ENCODE measurements around the gene ALKBH7.

ALKBH7 gene

DNA sequence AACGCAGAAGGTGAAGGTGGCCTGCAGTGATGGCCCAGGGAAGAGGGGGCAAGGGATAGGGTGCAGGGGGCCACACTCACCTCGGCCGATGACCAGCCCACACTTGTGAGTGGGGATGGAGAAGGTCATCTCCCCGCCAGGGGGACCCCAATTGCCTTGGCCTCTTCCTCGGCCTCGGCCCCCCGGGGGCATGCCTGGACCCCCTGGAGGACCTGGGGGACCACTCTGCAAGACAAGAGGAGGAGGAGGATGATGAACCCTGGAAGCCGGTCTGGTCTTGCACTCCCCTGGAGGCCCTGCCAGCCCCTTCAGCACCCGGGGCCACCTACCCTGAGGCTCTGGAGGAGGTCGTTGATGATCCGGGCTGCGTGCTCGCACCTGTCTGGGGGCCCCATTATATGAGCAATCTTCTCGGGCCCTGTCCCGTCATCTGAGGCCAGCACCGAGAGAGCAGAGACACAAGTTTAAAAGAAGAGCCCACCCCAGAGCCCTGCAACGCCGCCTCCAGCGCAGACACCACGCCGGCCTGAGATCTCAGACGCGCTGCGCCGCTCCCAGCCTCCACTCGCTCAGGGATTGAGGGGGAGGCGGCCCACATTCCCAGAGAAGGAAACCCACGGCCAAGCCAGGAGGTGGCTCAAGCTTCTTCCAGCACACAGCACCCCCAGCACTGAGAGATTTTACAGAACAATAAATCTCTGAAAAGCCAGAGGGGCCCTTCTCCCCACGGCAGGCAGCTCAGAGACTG, 44.2 kb downstream of the ALKBH7 start:
- DNase-seq (ENCODE audit: extremely low spot score), result no peak
- CTCF ChIA-PET, result no interaction called here
- POLR2A ChIA-PET, result no interaction called here
- TF ChIP-seq NFRKB (IDR thresholded peaks at IDR 0.05) (no peak), FOXM1 (IDR thresholded peaks at IDR 0.05; ENCODE audit: borderline replicate concordance) (no peak), ZNF384 (IDR thresholded peaks at IDR 0.05) (no peak), FOXA1 (IDR thresholded peaks at IDR 0.05) (no peak), L3MBTL2 (conservative IDR thresholded peaks at IDR 0.05) (no peak), SP1 (IDR thresholded peaks at IDR 0.05) (no peak), CTBP1 (IDR thresholded peaks at IDR 0.05; ENCODE audit: borderline replicate concordance) (no peak), ARNT (IDR thresholded peaks at IDR 0.05) (no peak), HDGF (IDR thresholded peaks at IDR 0.05; ENCODE audit: borderline replicate concordance) (no peak), ELF4 (IDR thresholded peaks at IDR 0.05) (no peak), FOXK2 (IDR thresholded peaks at IDR 0.05) (no peak), TARDBP (IDR thresholded peaks at IDR 0.05) (no peak)

DNA sequence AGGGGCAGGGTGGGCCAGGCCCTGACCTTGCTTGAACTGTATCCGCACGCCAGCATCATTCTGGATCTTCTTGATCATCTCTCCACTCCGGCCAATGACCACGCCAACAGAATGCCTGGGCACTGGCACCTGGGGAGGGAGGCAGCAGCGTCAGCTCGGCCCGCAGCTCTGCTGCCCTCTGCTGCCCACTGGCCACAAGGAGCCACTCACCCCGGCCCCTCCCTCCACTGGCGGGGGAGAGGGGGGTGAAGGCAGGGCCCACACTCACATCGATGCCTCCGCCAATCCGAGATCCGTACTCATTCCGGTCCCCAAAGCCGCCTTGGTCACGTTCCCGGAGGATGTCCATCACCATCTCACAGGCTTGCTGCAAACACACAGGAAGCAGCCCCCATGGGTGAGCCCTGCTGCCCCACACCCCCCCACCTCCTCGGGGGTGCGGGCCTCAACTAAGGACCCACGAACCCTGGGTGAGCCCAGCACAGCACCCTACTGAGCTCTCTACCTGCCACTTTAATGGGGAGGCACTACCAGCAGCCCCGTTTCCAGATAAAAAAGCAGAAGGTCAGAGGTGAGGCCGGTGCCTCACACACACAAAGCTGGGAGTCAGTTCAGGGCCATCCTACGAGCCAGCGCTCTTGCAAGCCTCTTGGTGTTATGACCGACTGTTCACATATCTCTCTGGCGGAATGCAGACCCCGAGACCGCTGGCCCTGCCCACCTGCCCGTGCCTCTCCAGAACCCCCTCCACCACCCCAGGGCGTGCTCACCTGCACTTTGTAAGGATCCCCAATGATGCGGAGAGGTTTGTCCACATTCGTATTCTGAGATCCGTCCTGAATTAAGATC, 45.3 kb downstream of the ALKBH7 start:
- no peak for DNase-seq (ENCODE audit: extremely low spot score)
- no peak for TF ChIP-seq NFRKB (IDR thresholded peaks at IDR 0.05)
- TF ChIP-seq, protein P1, sequence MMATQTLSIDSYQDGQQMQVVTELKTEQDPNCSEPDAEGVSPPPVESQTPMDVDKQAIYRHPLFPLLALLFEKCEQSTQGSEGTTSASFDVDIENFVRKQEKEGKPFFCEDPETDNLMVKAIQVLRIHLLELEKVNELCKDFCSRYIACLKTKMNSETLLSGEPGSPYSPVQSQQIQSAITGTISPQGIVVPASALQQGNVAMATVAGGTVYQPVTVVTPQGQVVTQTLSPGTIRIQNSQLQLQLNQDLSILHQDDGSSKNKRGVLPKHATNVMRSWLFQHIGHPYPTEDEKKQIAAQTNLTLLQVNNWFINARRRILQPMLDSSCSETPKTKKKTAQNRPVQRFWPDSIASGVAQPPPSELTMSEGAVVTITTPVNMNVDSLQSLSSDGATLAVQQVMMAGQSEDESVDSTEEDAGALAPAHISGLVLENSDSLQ (IDR thresholded peaks at IDR 0.05), result no peak
- no peak for TF ChIP-seq FOXK2 (IDR thresholded peaks at IDR 0.05)
- TF ChIP-seq HDGF (IDR thresholded peaks at IDR 0.05; ENCODE audit: borderline replicate concordance), result no peak
- no peak for TF ChIP-seq TARDBP (IDR thresholded peaks at IDR 0.05)
- no peak for TF ChIP-seq FOXA1 (IDR thresholded peaks at IDR 0.05)
- no peak for TF ChIP-seq CTBP1 (IDR thresholded peaks at IDR 0.05; ENCODE audit: borderline replicate concordance)
- TF ChIP-seq LEF1 (IDR thresholded peaks at IDR 0.05; ENCODE audit: borderline replicate concordance), result no peak
- no peak for TF ChIP-seq ZNF384 (IDR thresholded peaks at IDR 0.05)
- no peak for TF ChIP-seq ELF4 (IDR thresholded peaks at IDR 0.05)
- TF ChIP-seq BHLHE40 (IDR thresholded peaks at IDR 0.05; ENCODE audit: borderline replicate concordance), result no peak
- TF ChIP-seq SP1 (IDR thresholded peaks at IDR 0.05), result no peak
- CTCF ChIA-PET, result no interaction called here
- POLR2A ChIA-PET, result no interaction called here

DNA sequence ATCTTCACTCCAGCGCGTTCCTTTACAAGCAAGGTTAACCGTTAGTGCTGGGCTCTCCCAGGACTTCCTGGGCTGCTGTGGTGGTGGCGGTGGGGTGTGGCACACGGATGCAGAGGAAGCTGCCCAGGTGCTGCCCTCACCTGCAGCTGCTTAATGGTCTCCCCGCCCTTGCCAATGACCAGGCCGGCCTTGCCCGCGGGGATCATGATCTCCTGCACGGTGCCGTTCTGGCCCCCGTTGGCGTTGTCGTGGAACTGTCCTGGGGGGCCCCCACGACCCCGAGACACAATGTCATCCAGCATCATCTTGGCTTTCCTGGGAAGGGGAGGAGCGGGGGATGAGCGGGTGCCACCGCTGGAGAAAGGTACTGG, 46.0 kb downstream of the ALKBH7 start:
- CTCF ChIA-PET, result no interaction called here

DNA sequence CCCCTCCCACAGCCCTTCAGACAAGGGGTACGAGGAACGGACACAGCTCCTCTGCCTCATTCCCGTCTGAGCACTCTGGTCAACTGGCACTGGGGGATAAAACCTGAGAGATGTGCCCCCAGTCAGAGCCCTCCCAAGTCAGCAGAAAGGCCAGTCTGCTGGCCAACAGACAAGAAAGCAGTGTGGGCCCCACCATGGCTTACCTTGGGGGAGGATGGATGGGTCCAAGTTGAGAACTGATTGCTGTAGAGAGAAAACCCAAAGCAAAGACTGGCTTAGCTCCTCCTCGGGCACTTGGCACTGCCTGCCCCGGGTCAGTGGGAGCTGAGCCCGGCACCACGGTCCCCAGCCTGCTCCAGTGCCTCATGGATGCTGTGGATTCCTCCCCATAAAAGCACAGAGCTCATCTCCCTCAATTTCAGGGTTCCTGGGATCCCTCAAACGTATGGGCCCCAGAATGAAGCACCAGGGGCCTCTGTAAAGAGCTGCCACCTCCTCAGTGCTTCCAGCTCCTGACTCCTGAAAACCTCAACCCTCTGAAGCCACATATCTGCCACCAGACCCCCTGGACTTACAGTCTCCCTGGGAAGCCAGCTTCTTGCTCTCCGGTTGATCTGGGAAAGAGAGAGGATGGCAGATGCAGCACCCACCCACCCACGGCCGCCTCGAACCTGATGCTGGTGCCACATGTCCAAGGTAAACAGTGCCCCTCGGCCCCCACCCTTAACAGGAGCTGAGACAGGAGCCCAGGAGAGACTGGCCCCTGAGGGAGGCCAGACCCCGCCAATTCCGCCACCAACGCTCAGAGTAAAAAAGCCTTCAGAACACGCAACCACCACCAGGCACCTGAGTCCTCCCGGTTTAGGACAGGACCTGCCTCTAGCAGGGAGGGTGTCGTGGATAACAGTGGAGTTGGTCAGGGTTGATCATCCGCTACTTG, 48.8 kb downstream of the ALKBH7 start:
- CTCF ChIA-PET, result no interaction called here
- DNase-seq (ENCODE audit: extremely low spot score), result no peak
- POLR2A ChIA-PET, result interaction anchor here (0.6 kb wide), 1 partner anchor 12 kb away, joined by 3 read pairs; no protein-coding TSS in a partner anchor
- TF ChIP-seq TARDBP (IDR thresholded peaks at IDR 0.05), result no peak
- TF ChIP-seq ELF4 (IDR thresholded peaks at IDR 0.05), result no peak
- no peak for TF ChIP-seq FOXM1 (IDR thresholded peaks at IDR 0.05; ENCODE audit: borderline replicate concordance)
- no peak for TF ChIP-seq LEF1 (IDR thresholded peaks at IDR 0.05; ENCODE audit: borderline replicate concordance)
- no peak for TF ChIP-seq NFRKB (IDR thresholded peaks at IDR 0.05)
- no peak for TF ChIP-seq ARNT (IDR thresholded peaks at IDR 0.05)
- TF ChIP-seq HDGF (IDR thresholded peaks at IDR 0.05; ENCODE audit: borderline replicate concordance), result no peak
- TF ChIP-seq BHLHE40 (IDR thresholded peaks at IDR 0.05; ENCODE audit: borderline replicate concordance), result no peak
- no peak for TF ChIP-seq FOXA1 (IDR thresholded peaks at IDR 0.05)
- TF ChIP-seq L3MBTL2 (conservative IDR thresholded peaks at IDR 0.05), result no peak
- TF ChIP-seq, protein P1 (IDR thresholded peaks at IDR 0.05), result no peak
- TF ChIP-seq SP1 (IDR thresholded peaks at IDR 0.05), result no peak
- TF ChIP-seq CTBP1 (IDR thresholded peaks at IDR 0.05; ENCODE audit: borderline replicate concordance), result no peak

More for the DNA sequence above, 46.0 kb downstream of the ALKBH7 start:
- TF ChIP-seq FOXM1 (IDR thresholded peaks at IDR 0.05; ENCODE audit: borderline replicate concordance), result no peak
- no peak for TF ChIP-seq L3MBTL2 (conservative IDR thresholded peaks at IDR 0.05)
- no peak for TF ChIP-seq FOXK2 (IDR thresholded peaks at IDR 0.05)
- no peak for TF ChIP-seq ELF4 (IDR thresholded peaks at IDR 0.05)
- TF ChIP-seq HDGF (IDR thresholded peaks at IDR 0.05; ENCODE audit: borderline replicate concordance), result no peak
- TF ChIP-seq TARDBP (IDR thresholded peaks at IDR 0.05), result no peak
- TF ChIP-seq ARNT (IDR thresholded peaks at IDR 0.05), result no peak
- TF ChIP-seq, protein P1 (IDR thresholded peaks at IDR 0.05), result no peak
- TF ChIP-seq LEF1 (IDR thresholded peaks at IDR 0.05; ENCODE audit: borderline replicate concordance), result no peak
- TF ChIP-seq NFRKB (IDR thresholded peaks at IDR 0.05), result no peak
- TF ChIP-seq ZNF384 (IDR thresholded peaks at IDR 0.05), result no peak
- no peak for TF ChIP-seq CTBP1 (IDR thresholded peaks at IDR 0.05; ENCODE audit: borderline replicate concordance)
- TF ChIP-seq FOXA1 (IDR thresholded peaks at IDR 0.05), result no peak
- TF ChIP-seq SP1 (IDR thresholded peaks at IDR 0.05), result no peak
- TF ChIP-seq BHLHE40 (IDR thresholded peaks at IDR 0.05; ENCODE audit: borderline replicate concordance), result no peak
- POLR2A ChIA-PET, result no interaction called here
- DNase-seq (ENCODE audit: extremely low spot score), result no peak
